C1 segment of cervical spinal cord (tissue), 14 donors: ENCODE measurements around the gene COQ2.

Source experiments
- DNase-seq, 14 donors: peaks; one replicate each; lab custom pipeline; 2025; lab: John Stamatoyannopoulos, UW

COQ2 gene

DNA sequence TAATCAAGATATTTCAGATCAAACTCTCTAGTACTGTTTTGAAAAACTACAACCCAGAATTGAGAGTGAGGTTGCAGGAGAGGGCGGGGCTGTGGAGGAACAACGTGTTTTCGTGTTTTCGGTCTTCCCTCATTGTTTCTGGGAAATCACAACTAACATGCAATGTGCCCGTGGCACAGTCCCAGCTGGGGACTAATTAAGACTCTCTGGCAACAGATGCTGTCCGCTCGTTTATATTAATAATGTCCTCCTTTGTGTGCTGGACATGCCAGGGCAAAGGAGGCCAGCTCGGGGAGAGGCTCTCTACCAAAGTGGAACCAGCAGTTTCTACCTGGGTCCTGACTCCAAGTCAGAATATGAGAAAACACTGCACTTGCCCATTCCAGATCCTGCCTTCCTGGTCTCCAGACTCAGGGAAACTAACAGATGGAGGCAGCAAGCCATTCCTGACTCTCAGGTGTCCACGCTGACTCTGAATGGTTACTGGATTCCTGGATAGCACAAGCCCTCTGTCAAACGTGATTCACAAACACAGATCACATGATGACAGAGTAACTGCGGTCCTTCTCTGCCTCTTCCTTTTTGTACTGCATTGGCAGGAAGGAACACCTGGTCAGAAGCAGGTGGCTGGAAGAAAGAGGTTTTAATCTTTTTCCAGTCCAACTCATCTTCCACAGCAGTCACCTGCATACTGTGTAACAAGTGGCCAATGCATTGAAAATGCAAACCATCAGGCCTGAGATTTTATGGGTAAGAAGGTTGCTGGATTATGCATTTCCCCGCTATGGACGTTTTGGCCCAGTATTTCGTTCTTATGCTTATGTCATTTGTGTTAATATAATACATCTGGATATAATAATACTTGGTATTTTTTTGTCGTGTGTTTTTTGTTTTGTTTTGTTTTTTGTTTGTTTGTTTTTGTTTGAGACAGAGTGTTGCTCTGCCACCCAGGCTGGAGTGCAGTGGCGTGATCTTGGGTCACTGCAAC, 65.0 kb downstream of the COQ2 start:
- DNase-seq: peak in 4 of 14 donors; percentile 7 to 45 (median 14)

DNA sequence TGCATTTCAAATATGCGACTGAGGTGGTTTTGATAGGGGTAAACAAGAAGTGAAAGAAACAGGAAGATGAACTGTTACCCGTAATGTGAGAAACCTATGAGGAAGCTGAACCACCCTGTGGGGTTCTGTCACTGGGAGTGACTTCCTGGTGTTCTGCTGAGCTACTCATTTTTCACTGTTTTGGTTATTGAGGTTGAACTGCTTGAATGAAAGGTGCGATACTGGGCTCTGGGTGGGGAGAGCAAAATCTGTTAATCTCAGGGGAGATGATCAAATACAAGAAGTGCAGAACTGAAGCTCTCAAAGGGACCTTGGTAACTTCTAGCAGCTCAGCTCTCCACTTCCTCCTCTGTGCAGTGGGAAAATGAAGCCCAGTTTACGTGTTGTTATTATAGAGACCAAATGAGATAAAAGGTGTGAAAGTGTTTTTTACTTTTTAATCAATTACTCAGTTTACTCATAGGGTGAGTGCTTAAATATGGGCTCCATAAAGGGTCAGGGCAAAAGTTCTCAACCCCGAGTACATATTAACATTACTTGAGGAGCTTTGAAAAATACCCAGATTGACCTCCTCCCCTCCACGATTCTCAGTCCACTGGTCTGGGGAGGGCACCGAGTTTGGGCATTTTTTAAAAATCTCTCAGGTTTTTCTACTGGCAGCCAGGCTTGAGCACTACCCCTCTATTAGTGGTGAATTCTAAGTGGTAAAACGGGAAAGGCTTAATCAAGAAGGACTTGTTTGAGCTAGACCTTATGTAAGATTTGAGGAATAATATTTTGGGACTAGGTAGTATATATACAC, 66.7 kb downstream of the COQ2 start:
- no peak for DNase-seq

DNA sequence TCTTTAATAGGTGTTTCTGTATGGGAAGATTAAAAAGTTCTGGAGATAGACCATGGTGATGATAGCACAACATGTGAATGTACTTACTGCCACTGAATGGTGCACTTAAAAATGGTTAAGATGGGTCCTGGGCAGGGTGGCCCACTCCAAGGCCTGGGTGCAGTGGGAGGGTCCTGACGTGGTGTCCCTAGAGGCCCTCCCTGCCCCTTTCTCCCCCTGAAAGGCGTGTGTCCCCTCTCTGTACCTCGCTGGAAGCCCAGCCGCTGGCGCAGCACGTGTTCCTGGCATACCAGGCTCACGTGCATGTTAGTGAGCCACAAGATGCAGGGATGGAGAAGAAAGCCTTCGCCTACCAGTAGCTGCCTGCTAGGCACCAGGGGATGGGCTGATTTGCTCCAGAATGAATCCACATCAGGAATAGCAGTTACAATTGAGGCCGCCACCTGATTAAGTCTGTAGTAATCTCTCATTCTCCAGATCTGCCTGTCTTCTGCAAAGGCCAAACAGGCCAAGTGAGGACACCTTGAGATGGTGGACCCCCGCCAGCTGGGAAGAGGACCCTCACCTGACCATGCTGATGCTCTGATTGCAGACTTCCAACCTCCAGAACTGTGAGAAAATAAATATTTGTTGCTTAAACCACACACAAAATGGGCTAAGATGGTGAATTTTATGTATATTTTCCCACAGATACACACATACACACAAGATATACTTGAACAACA, 67.5 kb downstream of the COQ2 start:
- no peak for DNase-seq

DNA sequence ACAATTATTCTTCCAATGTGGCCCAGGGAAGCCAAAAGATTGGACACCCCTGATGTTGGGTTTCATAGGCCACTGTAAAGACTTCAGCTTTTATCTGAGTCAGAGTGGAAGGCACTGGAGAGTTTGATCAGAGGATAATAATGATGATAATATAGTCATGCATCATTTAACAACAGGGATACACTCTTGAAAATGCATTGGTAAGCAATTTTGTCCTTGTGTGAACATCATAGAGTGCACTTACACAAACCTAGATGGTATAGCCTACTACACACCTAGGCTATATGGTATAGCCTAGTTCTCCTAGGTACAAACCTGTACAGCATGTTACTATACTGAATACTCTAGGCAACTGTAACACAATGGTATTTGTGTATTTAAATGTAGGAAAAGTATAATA, 70.5 kb downstream of the COQ2 start:
- no peak for DNase-seq
